ENCODE data around the gene ZNF189.

ZNF189 gene

GRCh38 chr9:101371813-101372212 lies 26.8 kb upstream of the ZNF189 start:
- H3K4me3 ChIP-seq (ENCODE audit: low read depth, low read length), result no peak overlapping the region
- TF ChIP-seq MYC (IDR thresholded peaks at IDR 0.05; ENCODE audit: low read depth, low read length) (no peak), CTCF (IDR thresholded peaks at IDR 0.05; ENCODE audit: low read depth, low read length) (no peak), MAX (IDR thresholded peaks at IDR 0.05; ENCODE audit: low read depth, low read length) (no peak), POLR2A (IDR thresholded peaks at IDR 0.05; ENCODE audit: extremely low read depth, insufficient read length) (no peak)
- DNase-seq (ENCODE audit: low read depth), result no peak

GRCh38 chr9:101372327-101373118 lies 26.1 kb upstream of the ZNF189 start:
- no peak overlapping the region for H3K4me3 ChIP-seq (ENCODE audit: low read depth, low read length)
- TF ChIP-seq MYC (IDR thresholded peaks at IDR 0.05; ENCODE audit: low read depth, low read length) (no peak), MAX (IDR thresholded peaks at IDR 0.05; ENCODE audit: low read depth, low read length) (no peak), CTCF (IDR thresholded peaks at IDR 0.05; ENCODE audit: low read depth, low read length) (no peak), POLR2A (IDR thresholded peaks at IDR 0.05; ENCODE audit: extremely low read depth, insufficient read length) (no peak)
- no peak for DNase-seq (ENCODE audit: low read depth)

GRCh38 chr9:101375546-101375945 lies 23.1 kb upstream of the ZNF189 start:
- no peak overlapping the region for H3K4me3 ChIP-seq (ENCODE audit: low read depth, low read length)
- no peak for TF ChIP-seq POLR2A (IDR thresholded peaks at IDR 0.05; ENCODE audit: extremely low read depth, insufficient read length)
- TF ChIP-seq MYC (IDR thresholded peaks at IDR 0.05; ENCODE audit: low read depth, low read length), result no peak
- no peak for TF ChIP-seq MAX (IDR thresholded peaks at IDR 0.05; ENCODE audit: low read depth, low read length)
- no peak for TF ChIP-seq CTCF (IDR thresholded peaks at IDR 0.05; ENCODE audit: low read depth, low read length)
- DNase-seq (ENCODE audit: low read depth), result no peak

- no peak for TF ChIP-seq MYC (IDR thresholded peaks at IDR 0.05; ENCODE audit: low read depth, low read length)
- TF ChIP-seq MAX (IDR thresholded peaks at IDR 0.05; ENCODE audit: low read depth, low read length), result no peak
- TF ChIP-seq POLR2A (IDR thresholded peaks at IDR 0.05; ENCODE audit: extremely low read depth, insufficient read length), result no peak
- no peak for TF ChIP-seq CTCF (IDR thresholded peaks at IDR 0.05; ENCODE audit: low read depth, low read length)
- no peak overlapping the region for H3K4me3 ChIP-seq (ENCODE audit: low read depth, low read length)
- DNase-seq (ENCODE audit: low read depth), result no peak
These were observed 22.4 kb upstream of the ZNF189 start for GRCh38 chr9:101376111-101376848.

- TF ChIP-seq CTCF (IDR thresholded peaks at IDR 0.05; ENCODE audit: low read depth, low read length) (no peak), POLR2A (IDR thresholded peaks at IDR 0.05; ENCODE audit: extremely low read depth, insufficient read length) (no peak), MAX (IDR thresholded peaks at IDR 0.05; ENCODE audit: low read depth, low read length) (no peak), MYC (IDR thresholded peaks at IDR 0.05; ENCODE audit: low read depth, low read length) (no peak)
- DNase-seq (ENCODE audit: low read depth), result no peak
- no peak overlapping the region for H3K4me3 ChIP-seq (ENCODE audit: low read depth, low read length)
These were observed 18.4 kb upstream of the ZNF189 start for GRCh38 chr9:101380295-101380694.
